Mesenchymal stem cell (in vitro differentiated cells and primary cell): ENCODE results near the gene OR10P1. TPM values are rescaled to one million over a fixed set of nuclear protein-coding genes. Genes with fewer than 3 reads are reported as not detected.
"Not testable (repeated sequence)": the region's sequence is repeated elsewhere in the genome, so short reads cannot be mapped to it uniquely, and the experiment has no call there.

Experiments
- DNase-seq: peaks from one replicate; pipeline ENCODE4 v3.0.0-alpha.2; 2013
- H2AFZ ChIP-seq: one replicate; pipeline ENCODE4 v1.6.1; 2013; ENCODE audit warnings: low read depth, mild to moderate bottlenecking, control low read depth, inconsistent platforms, low read length, moderate library complexity
- H2AK5ac ChIP-seq: 2 replicates; pipeline ENCODE4 v1.6.1; 2013; ENCODE audit warnings: low read length, moderate library complexity, mild to moderate bottlenecking, inconsistent platforms; ENCODE audit not compliant: severe bottlenecking
- H2BK120ac ChIP-seq: one replicate; pipeline ENCODE4 v1.6.1; 2013; ENCODE audit warnings: low read depth, mild to moderate bottlenecking, inconsistent platforms, low read length, moderate library complexity
- H2BK12ac ChIP-seq, 2 experiments: one replicate each; pipeline ENCODE4 v1.6.1; 2013; ENCODE audit warnings: inconsistent platforms in 2 of 2, low read length in 2 of 2, mild to moderate bottlenecking in 2 of 2, moderate library complexity in 2 of 2, control low read depth in 1 of 2
- H2BK15ac ChIP-seq: one replicate; pipeline ENCODE4 v1.6.1; 2013; ENCODE audit warnings: mild to moderate bottlenecking, low read depth, inconsistent platforms; ENCODE audit not compliant: poor library complexity, severe bottlenecking
- H2BK5ac ChIP-seq: 2 replicates; pipeline ENCODE4 v1.6.1; 2013; ENCODE audit warnings: low read depth, mild to moderate bottlenecking, low read length, control low read depth, inconsistent platforms; ENCODE audit not compliant: poor library complexity, severe bottlenecking
- H3K14ac ChIP-seq, 2 experiments: one replicate each; pipeline ENCODE4 v1.6.1; 2013; ENCODE audit warnings: inconsistent platforms in 2 of 2, low read length in 2 of 2, control low read depth in 1 of 2, mild to moderate bottlenecking in 1 of 2, moderate library complexity in 1 of 2
- H3K18ac ChIP-seq, 2 experiments: one replicate each; pipeline ENCODE4 v1.6.1; 2013; ENCODE audit warnings: inconsistent platforms in 2 of 2, low read length in 2 of 2, control low read depth in 1 of 2, low read depth in 1 of 2, mild to moderate bottlenecking in 1 of 2
- H3K23ac ChIP-seq, 2 experiments: one replicate each; pipeline ENCODE4 v1.6.1; 2013; ENCODE audit warnings: inconsistent platforms in 2 of 2, low read length in 2 of 2, mild to moderate bottlenecking in 2 of 2, moderate library complexity in 2 of 2, control low read depth in 1 of 2
- H3K27ac ChIP-seq: 2 replicates; pipeline ENCODE4 v1.5.1; 2013; ENCODE audit warnings: mild to moderate bottlenecking, moderate library complexity, low read length, control low read depth, inconsistent platforms; ENCODE audit not compliant: poor library complexity, severe bottlenecking
- H3K27me3 ChIP-seq, 2 experiments: 2 replicates each; pipeline versions ENCODE4 v1.6.1 to v1.7.0; 2013; ENCODE audit warnings: low read length in 2 of 2, mild to moderate bottlenecking in 2 of 2, moderate library complexity in 2 of 2, control low read depth in 1 of 2, inconsistent platforms in 1 of 2; ENCODE audit not compliant: control insufficient read depth in 1 of 2, insufficient read depth in 1 of 2
- H3K36me3 ChIP-seq, 2 experiments: 2 replicates each; pipeline versions ENCODE4 v1.6.1 to v1.7.0; 2013; ENCODE audit warnings: low read length in 2 of 2, control low read depth in 1 of 2, inconsistent platforms in 1 of 2, low read depth in 1 of 2, mild to moderate bottlenecking in 1 of 2; ENCODE audit not compliant: insufficient read depth in 2 of 2, control insufficient read depth in 1 of 2
- H3K4ac ChIP-seq, 2 experiments: one replicate each; pipeline ENCODE4 v1.6.1; 2013; ENCODE audit warnings: inconsistent platforms in 2 of 2, low read length in 2 of 2, mild to moderate bottlenecking in 2 of 2, moderate library complexity in 2 of 2, control low read depth in 1 of 2, low read depth in 1 of 2
- H3K4me1 ChIP-seq: 2 replicates; pipeline ENCODE4 v1.6.1; 2013; ENCODE audit warnings: low read depth, low read length, control low read depth; ENCODE audit not compliant: control insufficient read depth, insufficient read depth
- H3K4me2 ChIP-seq: 2 replicates; pipeline ENCODE4 v1.6.1; 2013; ENCODE audit warnings: low read length, mild to moderate bottlenecking, inconsistent platforms; ENCODE audit not compliant: poor library complexity, severe bottlenecking
- H3K4me3 ChIP-seq, 2 experiments: 2 replicates each; pipeline versions ENCODE4 v1.5.1 to v1.7.0; 2013; ENCODE audit warnings: low read length in 2 of 2, mild to moderate bottlenecking in 2 of 2, control low read depth in 1 of 2, low read depth in 1 of 2; ENCODE audit not compliant: insufficient read depth in 1 of 2
- H3K79me1 ChIP-seq: replicated peaks from 2 replicates; pipeline ENCODE4 v1.6.1; 2013; ENCODE audit warnings: mild to moderate bottlenecking, control low read depth, low read length, inconsistent platforms; ENCODE audit not compliant: poor library complexity, severe bottlenecking
- H3K9ac ChIP-seq: 2 replicates; pipeline ENCODE4 v1.7.0; 2013; ENCODE audit warnings: mild to moderate bottlenecking, low read length, moderate library complexity
- H3K9me3 ChIP-seq: 2 replicates; pipeline ENCODE4 v1.7.0; 2013; ENCODE audit warnings: mild to moderate bottlenecking, low read length; ENCODE audit not compliant: control insufficient read depth
- H4K8ac ChIP-seq: one replicate; pipeline ENCODE4 v1.6.1; 2013; ENCODE audit warnings: inconsistent platforms, mild to moderate bottlenecking, low read length, moderate library complexity
- H4K91ac ChIP-seq: one replicate; pipeline ENCODE4 v1.6.1; 2013; ENCODE audit warnings: mild to moderate bottlenecking, low read length, inconsistent platforms
- WGBS: methylation state at CpG from one replicate; pipeline ENCODE4 v1.1.7; 2013; ENCODE audit warnings: mixed read lengths; 5-methylcytosine and 5-hydroxymethylcytosine counted together
- polyA plus RNA-seq, 2 experiments: library from polyadenylated mRNA; stranded (reverse); fragments of 200-250 nt; gene quantifications; one replicate each; pipeline ENCODE4 v1.2.3, GENCODE V29; 2013

OR10P1 gene, protein sequence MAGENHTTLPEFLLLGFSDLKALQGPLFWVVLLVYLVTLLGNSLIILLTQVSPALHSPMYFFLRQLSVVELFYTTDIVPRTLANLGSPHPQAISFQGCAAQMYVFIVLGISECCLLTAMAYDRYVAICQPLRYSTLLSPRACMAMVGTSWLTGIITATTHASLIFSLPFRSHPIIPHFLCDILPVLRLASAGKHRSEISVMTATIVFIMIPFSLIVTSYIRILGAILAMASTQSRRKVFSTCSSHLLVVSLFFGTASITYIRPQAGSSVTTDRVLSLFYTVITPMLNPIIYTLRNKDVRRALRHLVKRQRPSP
- not detected for polyA plus RNA-seq (2013, experiment 1 of 2)
- not detected for polyA plus RNA-seq (2013, experiment 2 of 2)

DNA sequence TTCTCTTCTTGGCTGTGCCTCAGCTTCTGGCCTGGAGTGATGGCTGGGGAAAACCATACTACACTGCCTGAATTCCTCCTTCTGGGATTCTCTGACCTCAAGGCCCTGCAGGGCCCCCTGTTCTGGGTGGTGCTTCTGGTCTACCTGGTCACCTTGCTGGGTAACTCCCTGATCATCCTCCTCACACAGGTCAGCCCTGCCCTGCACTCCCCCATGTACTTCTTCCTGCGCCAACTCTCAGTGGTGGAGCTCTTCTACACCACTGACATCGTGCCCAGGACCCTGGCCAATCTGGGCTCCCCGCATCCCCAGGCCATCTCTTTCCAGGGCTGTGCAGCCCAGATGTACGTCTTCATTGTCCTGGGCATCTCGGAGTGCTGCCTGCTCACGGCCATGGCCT lies at the start of gene OR10P1:
Gene OR10P1 (plus strand): TSS at position 40 of the 400 bp plus-strand sequence. CDS start 0 bp downstream, at position 40.
- Histone ChIP-seq H2BK120ac (no peak within 1 kb of the TSS), H3K4ac (no peak within 1 kb of the TSS), H4K8ac (no peak within 1 kb of the TSS), H2BK15ac (no peak within 1 kb of the TSS), H3K9me3 (no peaks in the 10 kb centered on the region), H3K4me3 (no peak within 1 kb of the TSS), H3K18ac (no peak within 1 kb of the TSS), H3K36me3 (no peaks in the 10 kb centered on the region), H3K9ac (no peak within 1 kb of the TSS), H3K79me1 (no peaks in the 10 kb centered on the region), H3K23ac (no peak within 1 kb of the TSS), H2BK5ac (no peak within 1 kb of the TSS), H3K27ac (no peak within 1 kb of the TSS), H4K91ac (no peak within 1 kb of the TSS), H3K4me1 (no peaks in the 10 kb centered on the region), H3K4me2 (no peak within 1 kb of the TSS), H3K14ac (no peak within 1 kb of the TSS), H2BK12ac (no peak within 1 kb of the TSS), H3K27me3 (peaks cover 37 to 81% of the 10 kb centered on the region in 2 experiments), H2AFZ (no peak within 1 kb of the TSS), H2AK5ac (no peak within 1 kb of the TSS)
- 77% methylated on average over 6 of the region's 6 CpGs for WGBS
- DNase-seq, result no peak

DNA sequence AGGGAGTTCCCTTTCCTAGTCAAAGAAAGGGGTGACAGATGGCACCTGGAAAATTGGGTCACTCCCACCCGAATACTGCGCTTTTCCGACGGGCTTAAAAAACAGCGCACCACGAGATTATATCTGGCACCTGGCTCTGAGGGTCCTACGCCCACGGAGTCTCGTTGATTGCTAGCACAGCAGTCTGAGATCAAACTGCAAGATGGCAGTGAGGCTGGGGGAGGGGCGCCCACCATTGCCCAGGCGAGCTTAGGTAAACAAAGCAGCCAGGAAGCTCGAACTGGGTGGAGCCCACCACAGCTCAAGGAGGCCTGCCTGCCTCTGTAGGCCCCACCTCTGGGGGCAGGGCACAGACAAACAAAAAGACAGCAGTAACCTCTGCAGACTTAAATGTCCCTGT lies 46.5 kb upstream of the OR10P1 start:
- WGBS, result 80% methylated on average over 9 of the region's 12 CpGs

DNA sequence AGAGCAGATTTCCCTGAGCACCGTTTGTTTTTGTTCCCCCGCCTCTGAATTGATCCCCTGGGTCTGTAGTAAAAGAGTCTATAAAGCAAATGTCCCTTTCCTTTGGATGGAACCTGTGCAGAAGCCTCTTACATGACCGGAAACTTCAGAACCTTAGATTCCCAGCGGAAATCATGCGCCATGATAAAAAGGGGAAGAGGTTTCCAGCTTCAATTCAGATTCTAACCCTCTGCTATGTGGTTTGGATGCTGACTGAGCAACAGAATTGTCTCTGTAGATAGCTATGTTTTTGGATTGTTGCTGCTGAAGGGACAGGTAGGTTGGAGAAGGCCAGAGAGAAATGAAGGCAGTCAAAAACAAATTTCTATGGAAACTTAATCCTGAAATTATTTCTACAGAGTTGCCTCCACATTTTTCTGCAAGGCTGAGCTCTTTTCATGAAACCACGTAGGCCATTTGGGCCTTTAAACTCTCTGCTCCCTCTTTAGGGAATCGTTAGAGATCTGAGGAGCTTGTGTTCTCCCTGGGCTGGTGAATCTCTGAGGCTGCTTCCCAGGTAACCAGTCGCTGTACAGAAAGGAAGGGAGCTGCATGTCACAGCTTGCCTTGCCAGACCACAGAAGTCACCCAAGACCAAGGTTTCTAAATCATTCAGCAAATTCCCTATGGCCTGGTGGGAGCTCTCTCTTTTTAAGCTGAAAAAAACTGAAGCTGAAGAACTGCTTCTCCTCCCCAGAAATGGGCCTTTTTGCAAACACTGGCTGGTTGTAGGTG lies 28.7 kb upstream of the OR10P1 start:
- Histone ChIP-seq H2BK15ac (no peak overlapping the region), H3K36me3 (no peaks in the 10 kb centered on the region), H3K18ac (no peak overlapping the region), H3K4me1 (no peaks in the 10 kb centered on the region), H3K4ac (no peak overlapping the region), H3K27ac (no peak overlapping the region), H2BK120ac (no peak overlapping the region), H2AFZ (no peak overlapping the region), H2BK12ac (no peak overlapping the region), H4K91ac (no peak overlapping the region), H4K8ac (no peak overlapping the region), H3K23ac (no peak overlapping the region), H3K4me3 (no peak overlapping the region), H3K27me3 (peaks cover 9 to 15% of the 10 kb centered on the region in 2 experiments), H2AK5ac (no peak overlapping the region), H3K79me1 (no peaks in the 10 kb centered on the region), H2BK5ac (no peak overlapping the region), H3K4me2 (no peak overlapping the region), H3K9ac (no peak overlapping the region), H3K14ac (no peak overlapping the region), H3K9me3 (no peaks in the 10 kb centered on the region)
- WGBS, result 69% methylated on average over 8 of the region's 8 CpGs
- no peak for DNase-seq

More for the DNA sequence above, 46.5 kb upstream of the OR10P1 start:
- not testable (repeated sequence) for DNase-seq, H2BK120ac ChIP-seq, H3K36me3 ChIP-seq, H3K4ac ChIP-seq, H3K79me1 ChIP-seq, H2BK15ac ChIP-seq, H3K4me1 ChIP-seq, H2AFZ ChIP-seq, H2AK5ac ChIP-seq, H2BK5ac ChIP-seq, H3K4me2 ChIP-seq, H2BK12ac ChIP-seq, H3K18ac ChIP-seq, H3K14ac ChIP-seq, H3K27me3 ChIP-seq, H4K8ac ChIP-seq, H3K23ac ChIP-seq, H3K9ac ChIP-seq, H4K91ac ChIP-seq, H3K9me3 ChIP-seq, H3K4me3 ChIP-seq, H3K27ac ChIP-seq

DNA sequence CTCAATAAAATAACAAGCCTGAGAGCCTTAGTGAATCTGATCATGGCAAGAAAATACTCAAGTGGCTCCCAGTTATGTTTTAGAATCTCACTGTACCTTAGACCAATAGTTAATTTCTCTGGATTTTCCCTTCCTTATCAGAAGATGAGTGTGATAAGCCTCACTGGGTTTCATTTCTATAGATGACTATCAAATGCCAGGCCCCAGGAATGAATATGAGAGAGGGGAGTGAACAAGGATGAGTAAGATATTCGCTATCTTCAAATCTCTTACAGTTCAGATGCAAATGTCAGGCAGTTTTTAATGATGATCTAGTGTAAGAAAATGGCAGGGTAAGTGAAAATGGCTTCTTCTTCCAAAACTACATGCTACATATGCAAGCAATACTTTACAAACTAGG lies 26.1 kb upstream of the OR10P1 start:
- Histone ChIP-seq H2AFZ (no peak overlapping the region), H3K27me3 (peaks cover 9 to 15% of the 10 kb centered on the region in 2 experiments), H2BK5ac (no peak overlapping the region), H3K79me1 (no peaks in the 10 kb centered on the region), H3K23ac (no peak overlapping the region), H2AK5ac (no peak overlapping the region), H3K36me3 (no peaks in the 10 kb centered on the region), H3K4me2 (no peak overlapping the region), H2BK15ac (no peak overlapping the region), H3K9me3 (peaks cover 14% of the 10 kb centered on the region), H3K4ac (no peak overlapping the region), H3K18ac (no peak overlapping the region), H3K4me1 (no peaks in the 10 kb centered on the region), H4K8ac (no peak overlapping the region), H3K9ac (no peak overlapping the region), H2BK120ac (no peak overlapping the region), H3K4me3 (no peak overlapping the region), H2BK12ac (no peak overlapping the region), H4K91ac (no peak overlapping the region), H3K27ac (no peak overlapping the region), H3K14ac (no peak overlapping the region)
- 33% methylated on average over 1 of the region's 1 CpG for WGBS
- no peak for DNase-seq
